Endothelial cell of umbilical vein (primary cell): ENCODE measurements around the gene TFDP2. TPM values are rescaled to one million over a fixed set of nuclear protein-coding genes. Genes with fewer than 3 reads are reported as not detected.
A peak's percentile ranks its signal among the peaks of the same experiment; 100 is the strongest.

Source experiments
- BruUV-seq: library from RNA; stranded (reverse); fragments of 400-500 nt; replicated peaks from 2 replicates; lab custom pipeline; 2021; lab: Mats Ljungman, UMichigan
- CTCF ChIA-PET: fragments of 300-600, 350-600 bp; sonication (Branson Sonifier 250); formaldehyde crosslinking; loops from one replicate; lab custom pipeline; 2021; ENCODE audit warnings: antibody characterized with exemption, inconsistent platforms; lab: Charles Lee
- POLR2A ChIA-PET: fragments of 300-600, 350-600 bp; sonication (Branson Sonifier 250); formaldehyde crosslinking; loops from one replicate; lab custom pipeline; 2021; ENCODE audit warnings: antibody characterized with exemption, inconsistent platforms; lab: Charles Lee
- DNase-seq: peaks from one replicate; pipeline ENCODE4 v3.0.0-alpha.2; 2011; ENCODE audit warnings: low read depth, low spot score
- FAIRE-seq: peaks from 2 replicates; lab custom pipeline; 2011; peaks lifted over from hg19 to GRCh38; lab: Jason Lieb, UNC
- H2AFZ ChIP-seq: 2 replicates; pipeline ENCODE4 v1.6.0; 2012; ENCODE audit warnings: low read depth, low read length, control low read depth, inconsistent platforms
- H3K27ac ChIP-seq: 2 replicates; pipeline ENCODE4 v1.5.1; 2011; ENCODE audit warnings: low read depth, mild to moderate bottlenecking, control low read depth, low read length, moderate library complexity; ENCODE audit not compliant: insufficient read depth
- H3K27me3 ChIP-seq, 2 experiments: 2 replicates each; pipeline versions ENCODE4 v1.6.0 to v1.6.1; 2011; ENCODE audit warnings: low read length in 2 of 2, mixed read lengths in 1 of 2; ENCODE audit not compliant: control insufficient read depth in 2 of 2, insufficient read depth in 2 of 2
- H3K36me3 ChIP-seq, 2 experiments: 2 replicates in 1 of 2; 3 replicates in 1 of 2; pipeline ENCODE4 v1.5.1; 2011; ENCODE audit warnings: low read length in 2 of 2, mild to moderate bottlenecking in 1 of 2, moderate library complexity in 1 of 2; ENCODE audit not compliant: control insufficient read depth in 2 of 2, insufficient read depth in 2 of 2; ENCODE audit errors: extremely low read depth in 1 of 2
- H3K4me1 ChIP-seq: 3 replicates; pipeline ENCODE4 v1.5.1; 2011; ENCODE audit warnings: mild to moderate bottlenecking, low read length; ENCODE audit not compliant: control insufficient read depth, insufficient read depth; ENCODE audit errors: extremely low read depth
- H3K4me2 ChIP-seq: 2 replicates; pipeline ENCODE4 v1.6.1; 2011; ENCODE audit warnings: low read length, control low read depth, mixed read lengths; ENCODE audit not compliant: insufficient read depth
- H3K4me3 ChIP-seq, 3 experiments: fragments of 200-600 bp in 1 of 3; sonication (generic), shearing (Covaris generic) in 1 of 3; replicated peaks in 1 of 3; 2 replicates each; pipeline ENCODE4 v1.5.1; 2011 to 2016; ENCODE audit warnings: control low read depth in 3 of 3, low read length in 3 of 3, mild to moderate bottlenecking in 2 of 3, inconsistent platforms in 1 of 3, low read depth in 1 of 3, moderate library complexity in 1 of 3; ENCODE audit not compliant: insufficient read depth in 1 of 3
- H3K79me2 ChIP-seq: 2 replicates; pipeline ENCODE4 v1.6.0; 2012; ENCODE audit warnings: low read length, inconsistent platforms; ENCODE audit not compliant: control insufficient read depth, insufficient read depth
- H3K9ac ChIP-seq: replicated peaks from 2 replicates; pipeline ENCODE3; 2011; ENCODE audit warnings: low read length, control low read depth; ENCODE audit not compliant: insufficient read depth; ENCODE audit errors: extremely low read depth
- H3K9me1 ChIP-seq: replicated peaks from 3 replicates; pipeline ENCODE4 v1.6.0; 2011; ENCODE audit warnings: mild to moderate bottlenecking, low read length; ENCODE audit not compliant: control insufficient read depth, insufficient read depth; ENCODE audit errors: extremely low read depth
- H3K9me3 ChIP-seq: replicated peaks from 2 replicates; pipeline ENCODE4 v1.5.1; 2012; ENCODE audit warnings: low read length, inconsistent platforms; ENCODE audit not compliant: control insufficient read depth, insufficient read depth
- H4K20me1 ChIP-seq: replicated peaks from 2 replicates; pipeline ENCODE3; 2011; ENCODE audit warnings: mild to moderate bottlenecking, low read length; ENCODE audit not compliant: control insufficient read depth, insufficient read depth; ENCODE audit errors: extremely low read depth
- CTCF ChIP-seq, 2 donors: IDR thresholded peaks; 1 replicate in 1 of 2; 2 replicates in 1 of 2; pipeline ENCODE4 v1.5.1; 2011; ENCODE audit warnings: low read length in 2 of 2, mild to moderate bottlenecking in 2 of 2, moderate library complexity in 2 of 2, control low read depth in 1 of 2, inconsistent platforms in 1 of 2, low read depth in 1 of 2; ENCODE audit not compliant: insufficient read depth in 1 of 2; ENCODE audit errors: extremely low read depth in 1 of 2
- EZH2 ChIP-seq: IDR thresholded peaks from 2 replicates; pipeline ENCODE4 v1.6.1; 2012; ENCODE audit warnings: borderline replicate concordance, low read depth, mild to moderate bottlenecking, moderate library complexity, low read length, inconsistent platforms; ENCODE audit not compliant: severe bottlenecking
- FOS ChIP-seq: IDR thresholded peaks from 2 replicates; pipeline ENCODE4 v1.6.1; 2011; ENCODE audit warnings: mild to moderate bottlenecking, low read length, moderate library complexity, borderline replicate concordance; ENCODE audit not compliant: insufficient read depth
- GATA2 ChIP-seq: IDR thresholded peaks from 2 replicates; pipeline ENCODE4 v1.7.0; 2011; ENCODE audit warnings: low read depth, mild to moderate bottlenecking, moderate library complexity, mixed read lengths, low read length; ENCODE audit not compliant: insufficient read length, insufficient read depth
- JUN ChIP-seq: IDR thresholded peaks from 2 replicates; pipeline ENCODE4 v1.6.1; 2011; ENCODE audit warnings: borderline replicate concordance, low read depth; ENCODE audit not compliant: insufficient read length, insufficient read depth
- MAX ChIP-seq: IDR thresholded peaks from 2 replicates; pipeline ENCODE4 v1.6.1; 2011; ENCODE audit not compliant: insufficient read depth, insufficient read length
- MYC ChIP-seq: IDR thresholded peaks from one replicate; pipeline ENCODE4 v1.6.1; 2011; ENCODE audit warnings: mild to moderate bottlenecking, low read depth, low read length
- POLR2A ChIP-seq: IDR thresholded peaks from 2 replicates; pipeline ENCODE4 v1.6.1; 2012; ENCODE audit warnings: low read depth, mild to moderate bottlenecking, control low read depth, low read length
- POLR2AphosphoS5 ChIP-seq: IDR thresholded peaks from 2 replicates; pipeline ENCODE4 v1.6.1; 2012; ENCODE audit warnings: low read depth, mild to moderate bottlenecking, control low read depth, low read length, moderate library complexity; ENCODE audit not compliant: insufficient read depth
- dilution Hi-C: fragments of 300-500 bp; cut with MboI; formaldehyde crosslinking; loops from one replicate; pipeline ENCODE4 v1.15.0; 2019; ENCODE audit warnings: low sequenced_read_pairs; ENCODE audit not compliant: extremely low pct_ligation_motif_present
- intact Hi-C: fragments of 100-400 bp; cut with micrococcal nuclease; formaldehyde crosslinking; loops from one replicate; pipeline ENCODE4 v1.10.0; 2022
- polyA plus RNA-seq, 4 experiments: library from polyadenylated mRNA; depleted of rRNA in 3 of 4; stranded (reverse) in 3 of 4; unstranded in 1 of 4; fragments of >200 nt; gene quantifications; 2 replicates each; pipeline versions ENCODE4 v1.2.1 to v1.2.3, GENCODE V29; 2011 to 2012; ENCODE audit warnings: missing spikeins in 1 of 4
- total RNA-seq: library from RNA; stranded (reverse); gene quantifications from 2 replicates; pipeline ENCODE4 v1.2.3, GENCODE V29; 2021

TFDP2 gene
- total and polyA plus RNA-seq, 2 donors (not counting 3 experiments of a cell fraction or from before 2014, with no cell fraction given), result 8.5 to 21.5 TPM

GRCh38 chr3:141941093-141941492 lies 208.3 kb downstream of the TFDP2 start:
- ChIA-PET CTCF (interaction anchor here (0.8 to 1.4 kb wide), 4 partner anchors 9 to 22 kb away, joined by 3 to 4 read pairs (median 4); no protein-coding TSS in a partner anchor), POLR2A (no interaction called here)
- Histone ChIP-seq H3K27me3 (peaks cover 13 to 24% of the 10 kb centered on the region in 2 experiments), H3K4me3 (no peak overlapping the region), H4K20me1 (peaks cover 2% of the 10 kb centered on the region), H3K9me3 (no peaks in the 10 kb centered on the region), H3K79me2 (no peaks in the 10 kb centered on the region), H3K9me1 (no peaks in the 10 kb centered on the region), H3K36me3 (no peaks in the 10 kb centered on the region), H3K4me1 (peaks cover 22% of the 10 kb centered on the region), H3K4me2 (peak overlapping the region; percentile 49), H2AFZ (no peak overlapping the region), H3K9ac (no peak overlapping the region), H3K27ac (no peak overlapping the region)
- FAIRE-seq, result peak; percentile 84
- dilution Hi-C loops, result no loop called here
- peak; percentile 24 for DNase-seq
- BruUV-seq, result no TSS peak
- TF ChIP-seq EZH2 (no peak), FOS (peak; percentile 26), CTCF (IDR thresholded peaks at IDR 0.05; ENCODE audit: extremely low read depth in 1 of 2, insufficient read depth in 1 of 2, low read depth in 1 of 2, low read length in 2 of 2) (no peak), JUN (no peak), POLR2AphosphoS5 (peak; percentile 56), POLR2A (no peak), MYC (no peak), MAX (no peak), GATA2 (peak; percentile 98)
- intact Hi-C loops, result no loop called here
